GM23338 (cell line): ENCODE results near the gene SART3. TPM values are rescaled to one million over a fixed set of nuclear protein-coding genes. Genes with fewer than 3 reads are reported as not detected.
"Not testable (repeated sequence)": the region's sequence is repeated elsewhere in the genome, so short reads cannot be mapped to it uniquely, and the experiment has no call there.

Experiments
- ATAC-seq: fragments of 200-7000 bp; cut with Tn5 transposase; 3 replicates; pipeline ENCODE4 v1.9.1; 2020
- DNase-seq: peaks from one replicate; pipeline ENCODE4 v3.0.0-alpha.2; 2015; ENCODE audit warnings: low spot score
- H2AFZ ChIP-seq: fragments of 200-600 bp; sonication (generic); 2 replicates; pipeline ENCODE4 v1.8.0; 2016; ENCODE audit warnings: antibody characterized with exemption, mild to moderate bottlenecking, moderate library complexity
- H3F3A ChIP-seq: fragments of 200-600 bp; sonication (generic); replicated peaks from 2 replicates; pipeline ENCODE4 v1.8.0; 2017; ENCODE audit warnings: antibody characterized with exemption, mixed run types, low read depth
- H3K27ac ChIP-seq: fragments of 200-600 bp; sonication (generic); 2 replicates; pipeline ENCODE4 v1.6.1; 2016; ENCODE audit warnings: low read depth
- H3K27me3 ChIP-seq: fragments of 200-600 bp; sonication (generic); 2 replicates; pipeline ENCODE4 v1.8.0; 2016; ENCODE audit warnings: mild to moderate bottlenecking, mixed run types, moderate library complexity; ENCODE audit not compliant: insufficient read depth
- H3K36me3 ChIP-seq: fragments of 200-600 bp; sonication (generic); 2 replicates; pipeline ENCODE4 v1.8.0; 2016; ENCODE audit warnings: mild to moderate bottlenecking; ENCODE audit not compliant: insufficient read depth
- H3K4me1 ChIP-seq: fragments of 200-600 bp; sonication (generic); 2 replicates; pipeline ENCODE4 v1.8.0; 2016; ENCODE audit warnings: mild to moderate bottlenecking, moderate library complexity; ENCODE audit not compliant: insufficient read depth
- H3K4me2 ChIP-seq: fragments of 200-600 bp; sonication (generic); 2 replicates; pipeline ENCODE4 v1.7.1; 2017; ENCODE audit warnings: mixed run types
- H3K4me3 ChIP-seq: fragments of 200-600 bp; sonication (generic); 2 replicates; pipeline ENCODE4 v1.6.1; 2016; ENCODE audit warnings: mixed run types
- H3K79me2 ChIP-seq: fragments of 200-600 bp; sonication (generic); replicated peaks from 2 replicates; pipeline ENCODE4 v1.8.0; 2017; ENCODE audit warnings: mild to moderate bottlenecking; ENCODE audit not compliant: insufficient read depth
- H3K9me2 ChIP-seq: fragments of 200-600 bp; sonication (generic); 2 replicates; pipeline ENCODE4 v1.8.0; 2017; ENCODE audit not compliant: insufficient read depth
- H4K20me1 ChIP-seq: fragments of 200-600 bp; sonication (generic); replicated peaks from 2 replicates; pipeline ENCODE4 v1.8.0; 2017; ENCODE audit warnings: mild to moderate bottlenecking; ENCODE audit not compliant: insufficient read depth
- H3K27ac Mint-ChIP-seq: 2 replicates; pipeline ENCODE4 v1.8.0; 2020; ENCODE audit warnings: inconsistent platforms, mild to moderate bottlenecking, moderate library complexity, mixed read lengths
- H3K27me3 Mint-ChIP-seq: 3 replicates; pipeline ENCODE4 v1.8.0; 2022; ENCODE audit warnings: low read depth, mild to moderate bottlenecking, moderate library complexity, mixed read lengths, inconsistent platforms; ENCODE audit not compliant: insufficient read depth, poor library complexity
- H3K36me3 Mint-ChIP-seq: 3 replicates; pipeline ENCODE4 v1.8.0; 2021; ENCODE audit warnings: low read depth, mild to moderate bottlenecking, inconsistent platforms, moderate library complexity, mixed read lengths
- H3K4me1 Mint-ChIP-seq: 3 replicates; pipeline ENCODE4 v1.8.0; 2020; ENCODE audit warnings: mild to moderate bottlenecking, inconsistent platforms, mixed read lengths
- H3K4me3 Mint-ChIP-seq: 3 replicates; pipeline ENCODE4 v1.8.0; 2021; ENCODE audit warnings: moderate library complexity, mild to moderate bottlenecking, inconsistent platforms, mixed read lengths
- H3K9me3 Mint-ChIP-seq: 3 replicates; pipeline ENCODE4 v1.8.0; 2020; ENCODE audit warnings: moderate library complexity, mild to moderate bottlenecking, inconsistent platforms, mixed read lengths
- CREB1 ChIP-seq: fragments of 250-450 bp; sonication (Bioruptor Pico); IDR thresholded peaks from 2 replicates; pipeline ENCODE4 v1.5.0; 2020; ENCODE audit warnings: low read depth, mild to moderate bottlenecking, moderate library complexity
- EZH2 ChIP-seq: fragments of 200-600 bp; sonication (generic); IDR thresholded peaks from one replicate; pipeline ENCODE4 v1.8.0; 2017; ENCODE audit warnings: antibody characterized with exemption, mild to moderate bottlenecking, low read depth; ENCODE audit not compliant: unreplicated experiment
- EZH2phosphoT487 ChIP-seq: fragments of 200-600 bp; sonication (generic); IDR thresholded peaks from one replicate; pipeline ENCODE4 v1.8.1; 2018; ENCODE audit warnings: antibody characterized with exemption; ENCODE audit not compliant: unreplicated experiment
- JUNB ChIP-seq: IDR thresholded peaks from one replicate; pipeline ENCODE4 v1.6.1; 2016; ENCODE audit warnings: antibody characterized with exemption; ENCODE audit not compliant: unreplicated experiment
- REST ChIP-seq: IDR thresholded peaks from one replicate; pipeline ENCODE4 v1.6.1; 2018; ENCODE audit warnings: antibody characterized with exemption; ENCODE audit not compliant: unreplicated experiment
- STAT1 ChIP-seq: IDR thresholded peaks from one replicate; pipeline ENCODE4 v1.6.1; 2016; ENCODE audit warnings: antibody characterized with exemption; ENCODE audit not compliant: unreplicated experiment
- ZNF114 ChIP-seq: fragments of 250-450 bp; sonication (Bioruptor Pico); IDR thresholded peaks from 2 replicates; pipeline ENCODE4 v1.5.0; 2020; ENCODE audit warnings: mild to moderate bottlenecking, moderate library complexity
- ZNF331 ChIP-seq: fragments of 250-450 bp; sonication (Bioruptor Pico); IDR thresholded peaks from 2 replicates; pipeline ENCODE4 v1.5.0; 2020; ENCODE audit warnings: low read depth, mild to moderate bottlenecking, moderate library complexity
- polyA plus RNA-seq: library from polyadenylated mRNA; unstranded; fragments of >200 nt; fragmentation: Nextera tagmentation; extraction: Ambion mirVana; gene quantifications from 2 replicates; pipeline ENCODE4 v1.2.1, GENCODE V29; 2016
- total RNA-seq: library from RNA; depleted of rRNA; stranded (reverse); fragments of >200 nt; shearing (Covaris generic); gene quantifications from 2 replicates; pipeline ENCODE4 v1.2.3, GENCODE V29; 2014

The SART3 gene
- total and polyA plus RNA-seq, 2 experiments from 2014 or later = 49.8 to 112 TPM

- Mint-ChIP-seq H3K9me3 (peaks cover 17% of the 10 kb centered on the region), H3K4me1 (peaks cover 10% of the 10 kb centered on the region)
- H3K36me3 Mint-ChIP-seq, H3K36me3 ChIP-seq, H3K4me3 Mint-ChIP-seq, H3K27ac Mint-ChIP-seq, H3K27me3 ChIP-seq, DNase-seq, H3K79me2 ChIP-seq, H2AFZ ChIP-seq, H3K9me2 ChIP-seq, H3K27ac ChIP-seq, ATAC-seq, H3K4me1 ChIP-seq, H4K20me1 ChIP-seq, H3F3A ChIP-seq, H3K4me2 ChIP-seq, H3K27me3 Mint-ChIP-seq, H3K4me3 ChIP-seq: not testable (repeated sequence)
These were observed 75.6 kb downstream of the SART3 start for GRCh38 chr12:108485371-108485770.

GRCh38 chr12:108484845-108485244 is 76.1 kb downstream of the SART3 start:
- H3K27ac ChIP-seq = no peak overlapping the region
- H3K27me3 Mint-ChIP-seq = no peaks in the 10 kb centered on the region

GRCh38 chr12:108484431-108484830 is 76.5 kb downstream of the SART3 start:
- no peaks in the 10 kb centered on the region for H3K36me3 ChIP-seq
- peaks cover 10% of the 10 kb centered on the region for H3K4me1 Mint-ChIP-seq
- H3F3A ChIP-seq = no peaks in the 10 kb centered on the region
- no peak overlapping the region for H3K4me2 ChIP-seq
- no peak overlapping the region for H3K27ac ChIP-seq
- peaks cover 2% of the 10 kb centered on the region; the same call in 1 of the 3 replicates for H3K36me3 Mint-ChIP-seq
- H3K79me2 ChIP-seq = no peaks in the 10 kb centered on the region
- no peaks in the 10 kb centered on the region; the same call in 1 of the 2 replicates for H3K9me2 ChIP-seq
- no peak for DNase-seq
- H3K27ac Mint-ChIP-seq = no peak overlapping the region
- no peaks in the 10 kb centered on the region for H3K27me3 Mint-ChIP-seq
- H3K27me3 ChIP-seq = no peaks in the 10 kb centered on the region
- no peaks in the 10 kb centered on the region for H4K20me1 ChIP-seq
- ATAC-seq = no peak
- peaks cover 6% of the 10 kb centered on the region; the same call in 1 of the 2 replicates for H3K4me1 ChIP-seq
- no peak overlapping the region for H3K4me3 ChIP-seq
- no peak overlapping the region for H3K4me3 Mint-ChIP-seq
- peaks cover 17% of the 10 kb centered on the region for H3K9me3 Mint-ChIP-seq
- H2AFZ ChIP-seq = no peak overlapping the region
- no peak for TF ChIP-seq STAT1
- TF ChIP-seq EZH2 = no peak
- no peak for TF ChIP-seq ZNF114 (CRISPR knock-in tag)
- TF ChIP-seq CREB1 = no peak
- TF ChIP-seq EZH2phosphoT487 = no peak
- TF ChIP-seq JUNB = no peak
- TF ChIP-seq REST = no peak

More at GRCh38 chr12:108484845-108485244, 76.1 kb downstream of the SART3 start:
- Mint-ChIP-seq H3K9me3 (peaks cover 17% of the 10 kb centered on the region), H3K4me3 (no peak overlapping the region), H3K36me3 (peaks cover 2% of the 10 kb centered on the region; the same call in 1 of the 3 replicates), H3K27ac (no peak overlapping the region), H3K4me1 (peaks cover 10% of the 10 kb centered on the region)
- Histone ChIP-seq H3K9me2 (no peaks in the 10 kb centered on the region), H3F3A (no peaks in the 10 kb centered on the region), H3K4me3 (no peak overlapping the region), H3K4me1 (peaks cover 6% of the 10 kb centered on the region; the same call in 1 of the 2 replicates), H2AFZ (no peak overlapping the region), H3K4me2 (no peak overlapping the region), H4K20me1 (no peaks in the 10 kb centered on the region), H3K79me2 (no peaks in the 10 kb centered on the region), H3K27me3 (no peaks in the 10 kb centered on the region), H3K36me3 (no peaks in the 10 kb centered on the region)
- no peak for DNase-seq
- no peak for ATAC-seq
- no peak for TF ChIP-seq REST
- no peak for TF ChIP-seq ZNF114 (CRISPR knock-in tag)
- no peak for TF ChIP-seq ZNF331 (CRISPR knock-in tag)
